WI38 (cell line): Measurements from ENCODE around the gene DIP2C.
"Not testable (repeated sequence)": the region's sequence is repeated elsewhere in the genome, so short reads cannot be mapped to it uniquely, and the experiment has no call there.

Source experiments
- H3K4me3 ChIP-seq: 2 replicates; pipeline ENCODE4 v1.5.1; 2011; ENCODE audit warnings: low read depth, mild to moderate bottlenecking, control low read depth, low read length
- CTCF ChIP-seq: IDR thresholded peaks from 2 replicates; pipeline ENCODE4 v1.5.1; 2012; ENCODE audit warnings: low read depth, mild to moderate bottlenecking, control low read depth, low read length

Gene DIP2C

DNA sequence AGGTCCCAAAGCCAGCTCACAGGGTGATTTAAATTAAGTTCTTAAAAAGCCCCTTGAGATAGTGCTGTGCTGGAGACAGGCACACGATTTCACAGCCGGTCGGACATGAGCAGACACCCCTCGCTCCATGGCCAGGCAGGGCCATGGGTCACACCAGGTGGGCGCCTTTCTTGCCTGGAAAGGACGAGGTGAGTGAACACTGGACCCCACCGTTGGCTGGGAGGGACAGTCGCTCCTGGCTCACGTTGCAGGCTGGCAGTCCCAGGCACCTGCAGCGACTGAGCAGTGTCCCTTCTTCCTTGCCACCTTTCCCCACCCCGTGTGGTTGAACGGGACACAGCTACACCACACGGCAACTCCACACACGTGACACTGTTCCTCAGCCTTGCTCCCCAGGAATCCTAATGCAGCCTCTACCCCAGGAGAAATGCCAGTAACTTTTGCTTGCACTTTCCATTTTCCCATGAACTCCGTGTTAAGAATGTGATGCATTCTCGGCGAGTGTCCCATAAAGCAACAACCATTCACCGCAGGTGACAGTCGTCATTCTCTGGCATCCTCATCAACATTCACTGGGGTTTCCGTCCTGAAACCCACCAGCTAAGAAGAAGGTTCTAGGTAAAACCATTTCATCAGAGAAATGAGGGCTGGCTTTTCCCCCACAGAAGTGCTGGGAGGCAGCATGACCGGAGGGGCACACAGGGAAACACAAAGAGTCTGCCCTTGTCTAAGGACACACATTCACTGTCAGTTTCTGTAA, 336.8 kb downstream of the DIP2C start:
- no peak overlapping the region for H3K4me3 ChIP-seq
- TF ChIP-seq CTCF: no peak

DNA sequence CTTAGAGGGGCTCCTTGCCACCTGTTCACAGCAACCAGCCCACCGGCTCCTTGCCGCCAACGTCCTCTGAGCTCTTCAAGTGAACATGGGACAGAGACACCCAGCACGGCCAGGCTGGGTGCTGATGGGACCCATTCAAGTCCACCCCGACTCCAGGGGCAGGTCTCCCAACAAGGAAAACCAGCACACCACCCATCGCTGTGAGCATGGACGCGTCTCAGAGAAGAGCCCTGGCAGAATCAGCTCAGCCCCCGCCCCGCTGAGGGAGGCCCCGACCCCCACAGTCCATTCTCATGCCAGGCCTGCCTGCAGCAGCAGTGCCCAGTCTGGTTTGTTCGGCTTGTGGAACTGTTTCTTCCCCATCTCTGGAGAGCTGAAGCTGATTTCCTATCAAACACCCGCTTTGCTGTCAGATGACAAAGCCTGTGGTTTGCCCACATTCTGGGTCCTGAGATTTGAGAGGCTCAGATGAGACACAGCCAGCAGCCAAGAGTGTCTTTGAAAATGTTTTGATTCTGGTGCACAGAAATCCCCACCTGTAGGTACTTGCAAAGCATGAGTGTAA, 337.6 kb downstream of the DIP2C start:
- no peak overlapping the region for H3K4me3 ChIP-seq
- TF ChIP-seq CTCF: no peak

DNA sequence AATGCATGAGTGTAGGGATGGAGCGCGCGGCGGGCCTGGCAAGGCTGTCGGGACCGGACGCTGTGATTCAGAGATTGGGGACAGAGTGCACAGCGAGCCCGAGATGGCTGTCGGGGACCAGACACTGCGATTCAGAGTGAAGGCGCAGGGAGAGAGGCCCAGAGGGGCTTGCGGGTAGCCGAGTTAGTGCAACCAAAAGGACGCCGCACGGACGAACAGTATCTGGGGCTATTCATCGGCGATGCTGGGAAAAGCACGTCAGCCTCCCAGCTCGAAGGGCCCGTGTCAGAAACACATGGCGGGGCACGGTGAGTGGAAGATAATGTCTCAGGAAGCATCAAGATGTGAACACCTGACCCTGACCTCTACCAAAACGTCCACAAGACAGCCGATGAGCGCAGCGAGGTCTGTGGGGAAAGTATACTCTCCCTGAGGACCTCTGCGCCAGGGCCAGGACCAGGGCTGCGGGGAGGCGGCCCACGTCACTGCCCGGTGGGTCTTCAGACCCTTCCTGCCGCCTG, 338.4 kb downstream of the DIP2C start:
- no peak for TF ChIP-seq CTCF
- H3K4me3 ChIP-seq: no peak overlapping the region

- H3K4me3 ChIP-seq: no peak overlapping the region
- no peak for TF ChIP-seq CTCF
These were observed 340.4 kb downstream of the DIP2C start for GRCh38 chr10:349081-349480.

GRCh38 chr10:348456-348855, 341.0 kb downstream of the DIP2C start:
- H3K4me3 ChIP-seq: no peak overlapping the region
- TF ChIP-seq CTCF: no peak

GRCh38 chr10:347774-348173, 341.7 kb downstream of the DIP2C start:
- not testable (repeated sequence) for H3K4me3 ChIP-seq

- not testable (repeated sequence) for H3K4me3 ChIP-seq
These were observed 342.3 kb downstream of the DIP2C start for GRCh38 chr10:347190-347589.

GRCh38 chr10:344582-345200, 344.8 kb downstream of the DIP2C start:
- no peak for TF ChIP-seq CTCF
- no peak overlapping the region for H3K4me3 ChIP-seq
